HG03520 (cell line): ENCODE results near the gene AXIN2.
"Not testable (repeated sequence)": the region's sequence is repeated elsewhere in the genome, so short reads cannot be mapped to it uniquely, and the experiment has no call there.

Experiments
- ATAC-seq: cut with Tn5 transposase; IDR thresholded peaks from one replicate; pipeline ENCODE4 v1.9.1; 2021; ENCODE audit warnings: mild to moderate bottlenecking, moderate library complexity; ENCODE audit not compliant: unreplicated experiment

The AXIN2 gene

DNA sequence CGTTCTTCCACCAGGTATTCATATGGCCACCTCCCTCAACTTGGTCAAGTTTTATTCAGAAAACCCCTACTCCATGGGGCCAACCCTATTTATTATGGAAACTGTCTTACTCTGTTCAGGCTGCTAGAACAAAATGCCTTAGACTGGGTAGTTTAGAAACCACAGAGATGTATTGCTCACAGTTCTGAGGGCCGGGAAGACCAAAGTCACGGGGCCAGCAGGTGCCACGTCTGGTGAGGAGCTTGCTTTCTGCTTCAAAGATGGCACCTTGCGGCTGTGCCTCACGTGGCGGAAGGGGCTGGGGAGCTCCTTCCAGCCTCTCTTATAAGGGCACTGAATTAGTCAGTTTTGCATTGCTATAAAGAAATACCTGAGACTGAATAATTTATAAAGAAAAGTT lies 74.3 kb downstream of the AXIN2 start:
- ATAC-seq = no peak

DNA sequence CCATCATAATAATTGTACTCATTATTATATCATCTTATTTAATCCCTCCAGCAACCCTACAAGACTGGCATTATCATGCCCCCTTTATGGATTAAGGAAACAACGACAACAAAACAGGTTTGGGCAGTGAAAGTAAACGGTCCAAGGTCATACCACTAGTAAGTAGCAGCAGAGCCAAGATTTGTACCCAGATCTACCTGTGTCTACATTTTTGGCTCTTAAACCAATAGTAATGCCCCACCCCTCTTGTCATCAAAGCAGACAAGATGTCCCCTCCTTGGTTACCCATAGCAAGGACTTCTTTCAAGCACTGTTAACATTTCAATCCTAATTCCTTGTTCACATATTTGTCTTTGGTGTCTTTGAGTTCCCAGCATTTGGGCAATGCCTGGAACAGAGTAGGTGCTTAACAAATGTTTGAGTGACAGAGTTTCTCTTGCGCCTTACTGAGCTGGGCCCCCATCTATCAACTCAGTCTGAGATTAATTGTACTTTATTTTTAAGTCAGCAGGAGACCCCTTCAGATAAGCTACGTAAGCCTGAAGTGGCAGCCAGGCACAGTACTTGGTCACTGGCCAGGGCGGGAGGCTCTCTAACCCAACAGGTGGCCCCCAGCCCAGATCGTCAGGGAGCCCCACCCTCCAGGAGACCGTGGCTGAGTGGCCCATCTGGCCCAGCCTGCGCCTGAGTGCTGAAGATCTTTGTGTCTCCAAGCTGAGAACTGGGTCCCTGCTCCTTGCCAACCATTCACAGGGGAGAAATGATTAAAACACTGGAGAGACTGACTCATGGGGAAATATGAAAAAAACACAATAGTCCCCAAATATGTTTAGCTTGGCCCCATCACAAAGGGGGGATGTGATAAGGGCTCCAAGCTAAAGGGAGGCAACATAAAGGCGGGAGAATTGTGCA lies 75.8 kb downstream of the AXIN2 start:
- ATAC-seq = no peak

DNA sequence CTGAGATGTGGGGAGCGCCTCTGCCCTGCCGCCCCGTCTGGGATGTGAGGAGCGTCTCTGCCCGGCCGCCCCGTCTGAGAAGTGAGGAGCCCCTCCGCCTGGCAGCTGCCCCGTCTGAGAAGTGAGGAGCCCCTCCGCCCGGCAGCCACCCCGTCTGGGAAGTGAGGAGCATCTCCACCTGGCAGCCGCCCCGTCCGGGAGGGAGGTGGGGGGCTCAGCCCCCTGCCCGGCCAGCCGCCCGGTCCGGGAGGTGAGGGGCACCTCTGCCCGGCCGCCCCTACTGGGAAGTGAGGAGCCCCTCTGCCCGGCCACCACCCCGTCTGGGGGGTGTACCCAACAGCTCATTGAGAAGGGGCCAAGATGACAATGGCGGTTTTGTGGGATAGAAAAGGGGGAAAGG lies 77.0 kb downstream of the AXIN2 start:
- ATAC-seq = not testable (repeated sequence)

DNA sequence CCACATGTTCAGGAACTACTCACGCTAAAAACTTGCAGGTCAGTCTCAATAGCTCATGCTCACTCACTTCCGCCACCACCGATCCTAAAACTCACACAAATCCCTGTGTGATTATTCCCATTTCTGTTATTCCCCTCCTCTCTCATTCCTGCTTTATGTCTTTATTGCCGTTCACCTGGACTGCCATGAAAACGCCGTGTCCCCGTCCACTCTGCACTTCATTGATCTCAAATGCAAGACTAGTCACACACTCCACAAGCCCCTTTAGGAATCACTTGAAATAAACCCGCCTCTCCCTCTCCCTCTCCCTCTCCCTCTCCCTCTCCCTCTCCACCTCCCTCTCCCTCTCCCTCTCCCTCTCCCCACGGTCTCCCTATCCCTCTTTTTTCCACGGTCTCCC lies 78.0 kb downstream of the AXIN2 start:
- ATAC-seq = no peak

DNA sequence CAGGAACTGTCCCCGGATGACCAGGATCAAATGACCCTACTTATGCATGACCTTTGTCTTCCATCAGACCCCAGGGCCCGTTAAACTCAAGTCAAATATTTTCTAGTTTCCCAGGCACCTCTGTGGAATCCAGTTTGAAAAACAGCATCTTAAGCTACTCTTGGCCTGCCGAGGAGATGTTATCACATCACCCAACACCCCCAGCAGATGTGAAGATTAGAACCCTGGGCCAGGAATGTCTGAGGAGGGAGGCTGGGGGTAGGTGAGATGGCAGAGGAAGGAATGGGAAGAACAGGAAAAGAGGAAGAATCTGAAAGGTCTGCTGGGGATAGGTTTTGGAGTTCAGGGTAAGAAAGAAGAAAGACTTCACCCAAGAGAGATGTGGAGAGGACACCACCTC lies 79.2 kb downstream of the AXIN2 start:
- ATAC-seq = no peak

DNA sequence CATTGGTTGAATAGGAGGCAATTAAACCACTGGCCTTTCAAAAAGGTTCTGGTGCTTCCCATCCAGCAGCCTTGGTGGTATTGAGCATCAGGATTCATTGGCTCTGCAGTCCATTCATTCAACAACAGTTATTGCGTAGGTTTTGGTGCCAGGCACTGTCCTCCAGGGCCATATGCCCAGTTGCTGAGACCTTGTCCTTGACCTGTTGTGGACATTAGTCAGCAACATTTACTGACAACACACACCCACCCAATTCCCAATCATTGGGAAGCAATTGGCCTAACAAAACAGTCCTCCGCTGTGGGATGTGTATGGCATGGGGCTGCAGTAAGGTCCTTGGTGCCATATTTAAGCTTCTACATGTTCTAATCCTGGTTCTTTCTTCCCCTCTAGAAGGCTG lies 82.2 kb downstream of the AXIN2 start:
- ATAC-seq = no peak
